Panc1 (cell line): Measurements from ENCODE around the gene CYTH3. TPM values are rescaled to one million over a fixed set of nuclear protein-coding genes. Genes with fewer than 3 reads are reported as not detected.

Experiments
- ATAC-seq: fragments of 200-7000 bp; cut with Tn5 transposase; 2 replicates; pipeline ENCODE4 v1.9.1; 2020; ENCODE audit warnings: mild to moderate bottlenecking, moderate library complexity
- BruUV-seq: library from RNA; stranded (reverse); fragments of 400-500 nt; replicated peaks from 2 replicates; lab custom pipeline; 2021; lab: Mats Ljungman, UMichigan
- CTCF ChIA-PET: fragments of 300-600 bp; sonication (Branson Sonifier 250); formaldehyde crosslinking; loops from one replicate; lab custom pipeline; 2022; ENCODE audit warnings: antibody characterized with exemption; lab: Charles Lee
- POLR2A ChIA-PET: fragments of 300-600 bp; sonication (Branson Sonifier 250); formaldehyde crosslinking; loops from one replicate; lab custom pipeline; 2022; ENCODE audit warnings: antibody characterized with exemption; lab: Charles Lee
- DNase-seq: peaks from one replicate; pipeline ENCODE4 v3.0.0-alpha.2; 2010; ENCODE audit warnings: low read depth, low spot score
- H3K27ac ChIP-seq: 2 replicates; pipeline ENCODE4 v1.5.1; 2011; ENCODE audit warnings: mild to moderate bottlenecking, low read length, inconsistent platforms
- H3K27me3 ChIP-seq: fragments of 200-500 bp; sonication (Bioruptor generic); 2 replicates; pipeline ENCODE4 v1.6.0; 2014; ENCODE audit warnings: low read length, inconsistent platforms; ENCODE audit not compliant: control insufficient read depth, insufficient read depth
- H3K36me3 ChIP-seq: fragments of 200-500 bp; sonication (Bioruptor generic); 2 replicates; pipeline ENCODE4 v1.5.1; 2014; ENCODE audit warnings: inconsistent platforms, mild to moderate bottlenecking, low read length, moderate library complexity; ENCODE audit not compliant: control insufficient read depth, insufficient read depth
- H3K4me1 ChIP-seq: 2 replicates; pipeline ENCODE4 v1.5.1; 2011; ENCODE audit warnings: inconsistent platforms, mild to moderate bottlenecking, low read length, moderate library complexity; ENCODE audit not compliant: control insufficient read depth, insufficient read depth
- H3K4me3 ChIP-seq, 2 experiments: 2 replicates each; pipeline ENCODE4 v1.5.1; 2011 to 2012; ENCODE audit warnings: low read depth in 2 of 2, low read length in 2 of 2, mild to moderate bottlenecking in 2 of 2, inconsistent platforms in 1 of 2, moderate library complexity in 1 of 2
- H3K9me3 ChIP-seq: fragments of 200-500 bp; sonication (Bioruptor generic); 2 replicates; pipeline ENCODE4 v1.5.1; 2014; ENCODE audit warnings: low read depth, mild to moderate bottlenecking, inconsistent platforms, low read length, moderate library complexity; ENCODE audit not compliant: control insufficient read depth, insufficient read depth
- CTCF ChIP-seq: fragments of 450-650 bp; IDR thresholded peaks from 2 replicates; pipeline ENCODE4 v1.5.1; 2017; ENCODE audit warnings: mild to moderate bottlenecking
- POLR2AphosphoS5 ChIP-seq: IDR thresholded peaks from 2 replicates; pipeline ENCODE4 v1.6.1; 2012; ENCODE audit warnings: mild to moderate bottlenecking, low read depth, low read length, moderate library complexity
- REST ChIP-seq, 2 experiments: IDR thresholded peaks; 2 replicates each; pipeline ENCODE4 v1.6.1; 2011 to 2012; ENCODE audit warnings: low read depth in 2 of 2, control low read depth in 1 of 2, low read length in 1 of 2, mild to moderate bottlenecking in 1 of 2, moderate library complexity in 1 of 2; ENCODE audit not compliant: insufficient read depth in 1 of 2
- SIN3A ChIP-seq: IDR thresholded peaks from 2 replicates; pipeline ENCODE4 v1.6.1; 2012; ENCODE audit warnings: low read depth, mild to moderate bottlenecking, low read length, moderate library complexity, borderline replicate concordance; ENCODE audit not compliant: insufficient read depth
- in situ Hi-C: cut with HindIII; loops from 2 replicates; pipeline ENCODE4 v1.10.0; 2016; ENCODE audit warnings: low sequenced_read_pairs, low pct_unique_long_range_greater_than_20kb
- intact Hi-C: fragments of 100-400 bp; cut with micrococcal nuclease; formaldehyde crosslinking; loops from one replicate; pipeline ENCODE4 v1.10.0; 2022; ENCODE audit not compliant: unreplicated experiment
- total RNA-seq: library from RNA; stranded (reverse); gene quantifications from one replicate; pipeline ENCODE4 v1.2.1, GENCODE V29; 2021; ENCODE audit not compliant: unreplicated experiment

CYTH3 gene
- total RNA-seq, 1 experiment from 2014 or later = 35.5 TPM

GRCh38 chr7:6116211-6116610, 156.2 kb downstream of the CYTH3 start:
- Histone ChIP-seq H3K27me3 (no peaks in the 10 kb centered on the region), H3K9me3 (no peaks in the 10 kb centered on the region; the same call in 1 of the 2 replicates), H3K36me3 (peaks cover 17% of the 10 kb centered on the region), H3K4me1 (no peaks in the 10 kb centered on the region), H3K4me3 (no peak overlapping the region), H3K27ac (no peak overlapping the region)
- ATAC-seq = no peak
- CTCF ChIA-PET = no interaction called here
- no peak for DNase-seq
- TF ChIP-seq REST (IDR thresholded peaks at IDR 0.05; ENCODE audit: insufficient read depth in 1 of 2, low read depth in 2 of 2, low read length in 1 of 2) = no peak
- no peak for TF ChIP-seq SIN3A
- no peak for TF ChIP-seq POLR2AphosphoS5
- no peak for TF ChIP-seq CTCF
- no TSS peak for BruUV-seq
- POLR2A ChIA-PET = no interaction called here
- in situ Hi-C loops = loop anchor here (5.0 kb wide), 1 partner anchor 89 kb away; no protein-coding TSS in a partner anchor
- intact Hi-C loops = no loop called here

Other genes starting within 250 kb of the CYTH3 start
- gene ANKRD61, start 241.2 kb downstream of the CYTH3 start, total RNA-seq = 0.18 TPM
- 205 TPM for gene EIF2AK1, start 213.4 kb downstream of the CYTH3 start, total RNA-seq
- 18.6 TPM for gene USP42, start 167.7 kb downstream of the CYTH3 start, total RNA-seq
- 36.8 TPM for gene FAM220A, start 76.3 kb upstream of the CYTH3 start, total RNA-seq
- 484 TPM for gene RAC1, start 101.9 kb upstream of the CYTH3 start, total RNA-seq
- 22.3 TPM for gene DAGLB, start 175.3 kb upstream of the CYTH3 start, total RNA-seq
- gene KDELR2, start 211.5 kb upstream of the CYTH3 start, total RNA-seq = 199 TPM